GM21390 (cell line): ENCODE measurements around the gene SBNO2.

Experiments
- ATAC-seq: cut with Tn5 transposase; IDR thresholded peaks from one replicate; pipeline ENCODE4 v1.9.1; 2021; ENCODE audit not compliant: unreplicated experiment

The SBNO2 gene

GRCh38 chr19:1156305-1156801, 17.7 kb downstream of the SBNO2 start:
- no peak for ATAC-seq

DNA sequence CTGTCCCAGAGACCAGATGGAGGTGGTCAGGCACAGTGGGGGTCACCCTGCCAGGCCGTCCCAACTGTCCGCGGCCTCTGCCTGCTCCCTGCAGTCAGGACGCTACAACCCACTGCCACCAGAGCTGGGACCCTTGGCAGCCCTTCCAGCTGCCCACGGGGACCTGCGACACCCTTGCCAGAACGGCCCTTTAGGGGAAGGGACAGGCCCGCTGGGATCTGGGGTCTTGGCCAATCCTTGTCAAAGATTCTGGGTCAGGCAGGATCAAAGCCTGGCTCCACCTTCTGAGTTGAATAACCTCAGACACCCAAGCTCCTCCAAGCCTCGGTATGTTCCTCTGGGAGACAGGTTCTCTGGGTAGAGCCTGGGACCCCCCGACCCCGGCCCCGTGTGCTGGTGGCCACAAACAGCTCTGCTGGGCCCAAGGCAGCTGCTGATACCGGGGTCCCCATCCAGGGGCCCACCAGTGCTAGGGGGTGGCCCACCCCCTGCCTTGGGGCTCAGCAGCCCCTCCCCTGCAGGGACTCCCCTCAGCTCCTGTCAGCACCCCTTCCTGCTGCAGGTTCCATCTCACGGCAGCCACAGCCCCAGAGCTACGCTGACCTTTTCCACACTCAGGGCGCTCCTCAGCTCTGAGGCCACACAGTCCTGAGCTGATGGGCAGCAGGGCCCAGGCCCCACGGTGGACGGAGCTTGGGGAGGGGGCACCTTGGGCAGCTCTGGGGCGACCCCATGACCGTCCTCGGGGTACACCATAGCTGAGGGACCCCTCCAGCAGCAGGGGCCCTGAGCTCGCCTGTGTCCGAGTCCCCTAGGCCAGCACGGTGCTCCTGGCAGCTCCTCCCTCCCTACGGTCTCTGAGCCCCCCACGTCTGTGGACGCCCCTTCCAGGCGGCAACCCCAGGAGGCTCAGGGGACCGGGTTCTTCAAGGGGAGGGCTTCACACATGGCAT, 18.4 kb downstream of the SBNO2 start:
- no peak for ATAC-seq

- ATAC-seq = no peak
These were observed 19.2 kb downstream of the SBNO2 start for GRCh38 chr19:1154731-1155351.

DNA sequence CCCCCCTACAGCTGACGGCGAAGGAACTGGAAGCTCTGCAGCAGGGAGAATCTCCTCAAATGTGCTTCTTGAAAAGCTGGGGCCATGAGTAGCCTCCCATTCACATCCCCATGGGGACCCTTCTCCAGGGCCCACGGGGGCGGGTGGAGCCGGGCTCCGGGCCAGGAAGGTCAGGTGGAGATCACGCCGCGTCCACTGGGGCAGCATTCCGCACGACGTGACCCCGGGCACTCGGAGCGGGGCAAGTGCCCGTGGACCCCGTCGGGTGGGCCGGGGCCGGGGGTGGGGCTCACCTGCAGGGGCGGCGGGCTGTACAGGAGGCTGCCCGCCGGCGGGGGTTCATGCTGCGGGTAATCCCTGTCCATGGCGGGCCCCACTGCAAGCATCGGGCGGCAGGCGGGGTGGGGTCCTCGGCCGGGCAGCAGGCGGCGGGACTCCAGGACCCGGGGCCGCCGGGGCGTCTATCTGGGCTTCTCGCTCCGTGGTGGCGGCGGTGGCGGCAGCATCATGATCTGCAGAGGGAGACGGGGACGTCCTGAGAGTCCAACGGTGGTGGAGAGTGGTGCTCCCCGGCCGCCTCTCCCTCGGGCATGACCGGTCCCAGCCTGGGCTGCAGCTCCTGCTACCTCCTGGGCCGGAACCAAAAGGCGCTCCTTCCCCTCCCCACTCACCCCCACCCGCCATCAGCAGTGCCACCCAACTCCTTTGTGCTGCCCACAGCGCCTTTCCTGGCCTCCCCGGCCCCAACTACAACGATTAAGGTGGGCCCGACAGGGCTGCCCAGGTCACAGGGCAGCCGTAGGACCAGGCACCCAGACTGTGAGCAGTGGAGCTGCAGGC, 20.0 kb downstream of the SBNO2 start:
- no peak for ATAC-seq

- ATAC-seq = no peak
These were observed 22.0 kb downstream of the SBNO2 start for GRCh38 chr19:1151917-1152587.

DNA sequence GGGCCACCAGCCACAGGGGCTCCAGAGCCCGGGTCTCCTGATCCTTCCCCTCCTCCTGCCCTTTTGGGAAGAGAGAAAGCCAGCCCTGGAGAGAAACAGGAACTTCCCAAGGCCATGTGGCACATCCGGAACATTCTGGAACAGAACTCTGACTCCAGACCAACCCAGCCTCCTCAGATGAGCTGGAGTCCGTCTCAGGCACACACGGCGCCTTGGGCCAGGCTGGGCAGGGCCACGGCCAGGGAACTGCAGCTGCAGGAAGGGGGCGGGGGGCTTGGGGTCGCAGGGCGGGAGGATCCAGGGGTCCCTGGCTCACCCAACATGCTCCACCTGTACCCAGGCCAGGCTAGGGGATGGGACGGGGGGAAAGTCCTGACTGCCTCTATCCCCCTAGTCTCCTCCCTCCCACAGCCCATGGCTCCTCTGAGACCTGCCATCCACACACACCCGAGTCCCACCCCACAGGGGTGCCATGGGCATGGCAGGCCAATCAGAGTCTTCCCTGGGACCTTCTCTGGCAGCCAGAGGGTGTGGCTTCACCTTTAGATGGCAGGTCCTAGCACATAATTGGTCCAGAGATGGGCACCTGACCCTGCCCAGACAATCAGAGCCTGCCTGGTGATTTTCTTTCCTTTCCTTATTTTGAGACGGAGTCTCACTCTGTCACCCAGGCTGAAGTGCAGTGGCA, 22.9 kb downstream of the SBNO2 start:
- no peak for ATAC-seq

- ATAC-seq = no peak
These were observed 23.6 kb downstream of the SBNO2 start for GRCh38 chr19:1150333-1151036.

DNA sequence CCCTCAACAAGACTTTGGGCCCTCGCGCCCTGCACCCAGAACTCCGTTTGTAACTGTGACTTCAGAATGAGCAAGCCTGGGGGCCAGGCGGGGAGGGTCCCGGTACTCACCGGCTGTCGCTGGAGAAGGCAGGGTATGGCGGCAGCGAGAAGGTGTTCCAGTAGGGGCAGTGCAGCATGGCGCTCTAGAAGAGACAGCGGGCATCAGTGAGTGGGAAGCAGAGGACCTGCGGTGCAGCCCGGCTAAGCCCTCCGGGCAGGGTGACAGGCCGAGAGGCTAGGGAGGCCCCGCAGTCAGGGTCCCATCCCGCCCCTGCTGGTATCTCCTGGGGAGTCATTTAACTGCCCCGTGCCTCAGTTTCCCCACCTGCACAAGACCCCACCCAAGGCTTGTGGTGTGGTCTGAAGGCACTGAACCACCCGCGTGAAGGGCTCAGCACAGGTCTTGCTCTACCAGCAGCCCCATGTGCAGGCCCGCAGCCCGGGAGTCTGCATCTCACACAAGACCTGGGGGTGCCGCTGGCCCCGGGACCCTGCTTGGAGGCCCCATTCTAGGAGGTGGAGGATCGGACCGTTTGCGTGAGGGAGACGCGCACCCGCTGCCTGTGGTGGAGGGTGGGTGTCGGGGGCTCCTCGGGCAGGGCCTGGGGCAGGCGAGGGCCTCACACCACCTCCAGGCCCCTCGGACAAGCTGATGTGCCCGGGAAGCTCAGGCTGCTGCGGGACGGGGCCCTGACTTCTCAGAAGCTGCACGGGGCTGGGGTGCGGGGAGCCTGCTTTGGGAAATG, 24.6 kb downstream of the SBNO2 start:
- no peak for ATAC-seq

DNA sequence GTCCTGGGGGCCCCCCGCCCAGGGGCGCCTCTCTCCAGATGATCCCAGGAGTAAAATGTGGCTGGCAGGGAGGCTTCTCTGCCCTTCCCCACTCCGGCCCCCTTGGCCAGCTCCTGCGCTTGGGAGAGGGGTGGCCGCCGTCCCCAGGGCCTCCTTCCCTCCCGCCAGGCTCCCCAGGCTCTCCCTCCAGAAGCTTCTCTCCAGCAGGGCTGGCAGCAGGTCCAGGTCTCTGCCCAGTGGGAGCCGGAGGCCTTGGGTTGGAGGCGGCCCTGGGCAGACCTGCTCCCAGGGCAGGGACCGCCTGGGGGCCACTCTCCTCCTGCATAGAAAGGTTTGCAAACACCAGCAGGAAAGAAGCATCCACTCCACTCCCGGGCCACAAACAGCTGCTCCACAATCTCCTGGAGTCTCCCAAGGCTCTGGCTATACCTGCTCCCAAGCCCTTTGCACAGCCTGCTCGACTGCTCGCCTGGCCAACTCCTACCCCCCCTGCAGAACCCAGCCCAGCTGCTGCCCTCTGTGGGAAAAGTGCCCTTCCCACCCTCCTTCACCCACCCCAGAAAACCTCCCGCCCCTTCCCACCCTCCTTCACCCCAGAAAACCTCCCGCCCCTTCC, 26.0 kb downstream of the SBNO2 start:
- ATAC-seq = no peak

DNA sequence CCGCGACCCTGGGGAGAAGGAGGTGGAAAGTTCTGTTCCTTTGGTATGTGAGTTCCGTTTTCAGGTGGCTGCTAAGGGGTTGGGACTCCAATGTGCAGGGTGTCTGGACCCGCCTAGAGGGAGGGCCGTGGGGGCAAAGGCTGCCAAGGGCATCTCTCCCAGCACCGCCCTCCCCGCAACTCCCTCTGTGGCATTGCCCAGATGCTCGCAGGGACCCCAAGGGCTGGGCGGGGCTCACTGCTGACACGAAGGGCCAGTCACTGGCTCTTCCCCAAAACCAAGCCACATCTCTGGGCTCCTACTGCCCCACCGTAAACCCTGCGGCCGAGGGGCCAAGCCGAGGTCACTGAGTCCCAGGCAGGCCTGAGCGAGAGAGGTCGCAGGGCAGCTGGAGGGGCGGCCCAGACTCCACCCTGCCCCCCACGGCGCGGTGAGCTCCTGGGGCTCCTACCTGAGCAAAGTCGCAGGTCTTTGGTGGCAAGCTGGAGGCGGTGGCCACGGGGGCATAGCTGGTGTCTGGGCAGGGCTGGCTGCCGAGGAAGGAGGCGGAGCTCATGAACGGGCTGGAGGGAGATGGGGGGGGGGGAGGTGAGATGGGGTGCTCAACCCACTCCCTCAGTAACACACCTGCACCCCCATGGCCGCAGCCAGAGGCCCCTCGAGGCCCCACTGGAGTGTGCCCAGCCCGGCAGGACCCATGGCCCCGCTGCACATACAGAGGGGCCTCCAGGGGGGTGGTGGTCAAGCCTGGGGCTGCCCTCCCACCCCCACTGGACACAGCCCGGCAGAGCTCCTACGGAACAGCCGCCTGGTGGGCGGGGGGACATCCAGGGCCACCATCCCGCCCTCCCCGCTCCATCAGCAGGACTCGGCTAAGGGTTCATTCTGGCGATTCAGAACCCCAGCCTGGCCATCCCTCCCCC, 26.9 kb downstream of the SBNO2 start:
- ATAC-seq = no peak

- no peak for ATAC-seq
These were observed 27.7 kb downstream of the SBNO2 start for GRCh38 chr19:1146412-1146699.

DNA sequence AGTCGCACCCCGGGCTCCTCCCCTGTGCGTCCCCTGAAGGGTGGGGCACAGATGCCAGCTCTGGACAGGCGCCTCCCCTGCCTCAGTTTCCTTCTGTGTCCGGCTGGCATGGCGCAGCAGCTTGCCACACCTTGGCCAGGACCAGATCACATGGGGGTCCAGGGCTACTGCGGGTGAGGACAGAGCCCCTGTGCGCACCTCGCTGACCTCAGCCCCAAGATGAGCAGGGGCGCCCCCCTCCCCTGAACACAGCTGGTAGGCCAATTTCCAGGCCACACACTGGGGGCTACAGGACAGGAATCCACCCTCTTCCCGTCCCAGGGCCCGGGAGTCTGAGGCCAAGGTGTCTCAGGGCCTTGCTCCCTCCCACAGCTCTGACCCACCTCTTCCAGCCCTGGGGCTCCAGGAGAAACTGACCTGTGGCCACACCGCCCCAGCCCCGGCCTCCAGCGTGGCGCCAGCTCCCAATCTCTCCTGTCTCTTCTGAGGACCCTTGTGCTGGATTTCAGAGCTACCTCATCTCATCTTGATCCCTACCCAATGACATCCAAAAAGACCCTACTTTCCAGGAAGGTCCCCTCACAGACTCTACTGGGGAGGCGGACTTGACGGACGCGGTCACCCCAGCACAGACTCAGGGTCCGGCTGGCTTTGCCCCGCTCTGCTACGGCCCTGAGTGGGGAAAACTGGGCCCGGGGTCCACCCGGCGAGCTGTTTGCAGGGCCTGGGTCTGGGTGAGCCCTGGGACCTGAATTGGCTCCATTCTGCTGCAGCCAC, 28.2 kb downstream of the SBNO2 start:
- no peak for ATAC-seq

DNA sequence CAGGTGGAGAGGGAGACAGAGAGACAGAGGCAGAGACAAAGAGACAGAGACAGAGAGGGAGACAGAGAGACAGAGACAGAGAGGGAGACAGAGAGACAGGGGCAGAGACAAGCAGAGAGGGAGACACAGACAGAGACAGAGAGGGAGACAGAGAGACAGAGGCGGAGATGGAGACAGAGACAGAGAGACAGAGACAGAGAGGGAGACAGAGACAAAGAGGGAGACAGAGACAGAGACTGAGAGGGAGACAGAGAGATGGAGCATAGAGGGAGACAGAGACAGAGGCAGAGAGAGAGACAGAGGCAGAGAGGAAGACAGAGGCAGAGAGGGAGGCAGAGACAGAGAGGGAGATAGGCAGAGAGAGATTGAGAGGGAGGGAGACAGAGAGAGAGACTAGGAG, 29.3 kb downstream of the SBNO2 start:
- ATAC-seq = no peak

GRCh38 chr19:1143828-1144399, 30.2 kb downstream of the SBNO2 start:
- no peak for ATAC-seq

DNA sequence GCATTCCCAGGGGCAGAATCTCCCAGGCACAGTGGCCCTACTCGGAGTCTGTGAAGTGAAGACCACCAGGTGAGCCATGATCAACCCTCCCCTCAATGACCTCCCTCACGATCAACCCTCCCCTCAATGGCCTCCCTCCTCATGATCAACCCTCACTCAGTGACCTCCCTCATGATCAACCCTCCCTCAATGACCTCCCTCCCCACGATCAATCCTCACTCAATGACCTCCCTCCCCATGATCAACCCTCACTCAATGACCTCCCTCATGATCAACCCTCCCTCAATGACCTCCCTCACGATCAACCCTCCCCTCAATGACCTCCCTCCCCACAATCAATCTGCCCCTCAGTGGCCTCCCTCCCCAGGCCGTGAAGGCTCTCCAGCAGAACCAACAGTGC, 32.1 kb downstream of the SBNO2 start:
- ATAC-seq = no peak

DNA sequence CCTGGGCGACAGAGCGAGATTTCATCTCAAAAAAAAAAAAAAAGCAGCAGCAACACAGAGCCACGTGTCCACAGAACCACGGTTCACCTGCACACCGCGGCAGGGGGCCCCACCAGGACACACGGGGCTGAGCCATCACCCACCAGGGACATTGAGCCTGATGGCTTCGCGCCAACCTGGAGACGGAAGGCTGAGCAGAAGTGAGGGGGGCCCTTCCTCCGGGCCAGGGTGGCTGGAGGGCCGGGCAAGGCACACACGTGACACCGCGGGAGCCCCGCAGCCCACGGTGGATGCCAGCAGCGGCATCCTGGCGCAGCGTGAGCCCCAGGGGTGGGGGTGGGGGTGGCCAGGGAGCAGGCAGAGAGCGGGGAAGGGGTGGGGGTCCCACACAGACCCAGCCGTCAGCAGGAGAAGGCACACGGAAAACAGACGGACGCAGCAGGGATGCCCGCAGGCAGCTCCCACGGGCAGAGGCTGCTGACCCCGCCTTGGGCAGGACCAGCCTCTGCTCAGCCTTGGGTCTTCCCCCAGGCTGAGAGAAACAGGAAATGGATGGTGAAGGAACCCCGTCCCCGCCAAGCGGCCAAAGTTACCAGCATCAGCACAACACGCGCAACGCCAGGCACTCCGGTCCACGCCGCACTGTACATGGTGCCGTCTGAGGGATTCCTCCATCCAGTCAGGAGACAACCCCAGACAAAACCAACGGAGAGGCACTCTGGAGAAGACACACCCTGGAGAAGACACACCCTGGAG, 33.6 kb downstream of the SBNO2 start:
- ATAC-seq = no peak
